HG02938 (cell line): ENCODE data around the gene RHOXF1.
"Not testable (repeated sequence)": the region's sequence is repeated elsewhere in the genome, so short reads cannot be mapped to it uniquely, and the experiment has no call there.

Source experiments
- ATAC-seq: cut with Tn5 transposase; IDR thresholded peaks from one replicate; pipeline ENCODE4 v1.9.1; 2021; ENCODE audit warnings: mild to moderate bottlenecking, moderate library complexity; ENCODE audit not compliant: unreplicated experiment

RHOXF1 gene

DNA sequence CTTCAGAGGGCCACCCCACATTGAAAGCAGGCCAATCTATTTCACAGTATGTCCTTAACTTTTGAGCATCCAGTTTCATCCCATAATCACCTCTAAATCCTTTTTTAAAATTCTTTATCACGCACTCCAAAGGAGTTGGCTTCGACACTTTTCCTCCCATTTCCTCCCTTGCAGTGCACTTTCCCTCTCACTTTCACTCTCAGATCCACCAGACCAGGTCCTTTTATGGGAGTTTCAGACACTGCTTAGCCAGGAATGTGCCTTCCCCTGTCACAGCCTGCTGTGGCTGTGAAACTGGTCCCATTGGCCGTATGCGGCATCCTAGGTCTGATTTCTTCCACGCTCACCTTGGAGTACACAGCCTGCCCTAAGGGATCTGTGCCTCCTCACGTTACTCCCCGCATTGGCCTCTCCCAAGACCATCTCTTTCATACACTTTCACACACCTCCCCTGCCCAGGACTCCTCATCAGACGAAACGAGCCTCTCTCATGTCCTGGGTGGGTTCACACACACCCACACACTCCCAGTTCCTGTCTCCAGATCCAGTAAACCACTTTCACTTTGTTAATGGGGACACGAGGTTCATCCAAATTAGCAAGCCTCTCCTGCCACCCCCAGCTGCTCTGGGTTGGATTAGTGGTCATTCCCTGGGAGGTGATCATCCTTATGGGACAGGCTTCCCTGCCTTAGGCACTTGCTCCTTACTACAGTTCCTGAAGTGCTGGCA lies 28.3 kb downstream of the RHOXF1 start:
- ATAC-seq, result no peak

- ATAC-seq, result not testable (repeated sequence)
Observed at GRCh38 chrX:120085553-120086185, 30.0 kb downstream of the RHOXF1 start.

GRCh38 chrX:120077590-120077989 lies 38.1 kb downstream of the RHOXF1 start, which contains the start of gene RHOXF2B:
RHOXF2B (minus strand) TSS chrX:120077690; CDS start chrX:120077552, 138 bp downstream.
- ATAC-seq, result not testable (repeated sequence)

DNA sequence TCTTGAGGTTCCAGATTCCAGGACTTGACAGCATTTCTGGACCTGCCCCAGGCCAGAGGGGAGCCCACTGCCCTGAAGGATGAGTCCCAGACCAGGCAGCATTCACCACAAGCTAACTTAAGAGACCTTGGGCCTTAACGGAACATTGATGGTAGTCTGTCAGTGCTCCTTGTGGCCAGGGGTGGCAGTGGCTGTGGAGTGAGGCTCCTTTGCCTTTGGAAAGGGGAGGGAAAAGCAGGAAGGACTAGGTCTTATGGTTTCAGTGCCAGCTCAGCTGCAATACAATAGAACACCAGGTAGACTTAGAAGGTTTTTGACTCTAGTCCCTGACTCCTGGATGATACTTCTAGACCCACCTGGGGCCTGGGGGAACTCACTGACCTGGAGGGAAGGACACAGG lies 49.5 kb downstream of the RHOXF1 start:
- not testable (repeated sequence) for ATAC-seq
